ENCODE measurements around the gene SERF2.

- TF ChIP-seq EZH2 (IDR thresholded peaks at IDR 0.05; ENCODE audit: borderline replicate concordance, insufficient read depth, low read length, poor library complexity, severe bottlenecking) (no peak), CTCF (IDR thresholded peaks at IDR 0.05; ENCODE audit: poor library complexity, severe bottlenecking) (no peak)
Observed at GRCh38 chr15:43824302-43825246, 32.5 kb downstream of the SERF2 start, which contains the start of gene MFAP1.

Data from neural cell (in vitro differentiated cells).